GM21576 (cell line): ENCODE measurements around the gene SPNS1.
A peak's percentile ranks its signal among the peaks of the same experiment; 100 is the strongest.
"Not testable (repeated sequence)": the region's sequence is repeated elsewhere in the genome, so short reads cannot be mapped to it uniquely, and the experiment has no call there.

Experiments used
- ATAC-seq: cut with Tn5 transposase; IDR thresholded peaks from one replicate; pipeline ENCODE4 v1.9.1; 2021; ENCODE audit warnings: mild to moderate bottlenecking, moderate library complexity; ENCODE audit not compliant: unreplicated experiment

SPNS1 gene

GRCh38 chr16:28951410-28951943 lies 23.1 kb upstream of the SPNS1 start:
- no peak for ATAC-seq

- ATAC-seq, result no peak
These were observed 16.4 kb upstream of the SPNS1 start for GRCh38 chr16:28958216-28958615.

GRCh38 chr16:28958836-28959235 lies 15.7 kb upstream of the SPNS1 start:
- ATAC-seq, result no peak

GRCh38 chr16:28964072-28964471 lies 10.5 kb upstream of the SPNS1 start:
- ATAC-seq, result no peak

- ATAC-seq, result no peak
These were observed 10.1 kb upstream of the SPNS1 start for GRCh38 chr16:28964496-28964895.

GRCh38 chr16:28967156-28967555 lies 7.4 kb upstream of the SPNS1 start:
- ATAC-seq, result no peak

- ATAC-seq, result not testable (repeated sequence)
These were observed 4.9 kb upstream of the SPNS1 start for GRCh38 chr16:28969696-28970095.

- ATAC-seq, result peak; percentile 11
These were observed 556 bp upstream of the SPNS1 start for GRCh38 chr16:28974007-28974436.

- no peak for ATAC-seq
These were observed 601 bp downstream of the SPNS1 start for GRCh38 chr16:28975158-28975599.

GRCh38 chr16:28977703-28978662 lies 3.4 kb downstream of the SPNS1 start:
- ATAC-seq, result no peak

- not testable (repeated sequence) for ATAC-seq
These were observed 5.8 kb downstream of the SPNS1 start for GRCh38 chr16:28980330-28980729.

GRCh38 chr16:28980929-28981328 lies 6.4 kb downstream of the SPNS1 start:
- ATAC-seq, result no peak

GRCh38 chr16:28981517-28981916 lies 6.9 kb downstream of the SPNS1 start:
- no peak for ATAC-seq

GRCh38 chr16:28982418-28982817 lies 7.8 kb downstream of the SPNS1 start:
- ATAC-seq, result no peak

- ATAC-seq, result no peak
These were observed 8.4 kb downstream of the SPNS1 start for GRCh38 chr16:28982949-28983348.

GRCh38 chr16:28983644-28984043 lies 9.1 kb downstream of the SPNS1 start:
- ATAC-seq, result no peak

GRCh38 chr16:28984091-28984490 lies 9.5 kb downstream of the SPNS1 start:
- ATAC-seq, result no peak

- no peak for ATAC-seq
These were observed 10.1 kb downstream of the SPNS1 start, which contains the start of gene LAT for GRCh38 chr16:28984619-28985135. TSS of gene LAT (plus strand) at chr16:28985052. CDS start at chr16:28985418, 366 bp downstream.

GRCh38 chr16:28985211-28986041 lies 10.8 kb downstream of the SPNS1 start:
- no peak for ATAC-seq

- ATAC-seq, result no peak
These were observed 11.5 kb downstream of the SPNS1 start for GRCh38 chr16:28986046-28986445.

GRCh38 chr16:28986492-28986891 lies 11.9 kb downstream of the SPNS1 start:
- no peak for ATAC-seq
